Hematopoietic multipotent progenitor cell treated with erythropoietin and hydrocortisone succinate and interleukin-3 and kit ligand, for 17 days (in vitro differentiated cells): ENCODE data around the gene ACSS2.
"Not testable (repeated sequence)": the region's sequence is repeated elsewhere in the genome, so short reads cannot be mapped to it uniquely, and the experiment has no call there.

Source experiments
- DNase-seq: peaks from one replicate; pipeline ENCODE4 v3.0.0-alpha.2; 2015; ENCODE audit warnings: low spot score

The ACSS2 gene

DNA sequence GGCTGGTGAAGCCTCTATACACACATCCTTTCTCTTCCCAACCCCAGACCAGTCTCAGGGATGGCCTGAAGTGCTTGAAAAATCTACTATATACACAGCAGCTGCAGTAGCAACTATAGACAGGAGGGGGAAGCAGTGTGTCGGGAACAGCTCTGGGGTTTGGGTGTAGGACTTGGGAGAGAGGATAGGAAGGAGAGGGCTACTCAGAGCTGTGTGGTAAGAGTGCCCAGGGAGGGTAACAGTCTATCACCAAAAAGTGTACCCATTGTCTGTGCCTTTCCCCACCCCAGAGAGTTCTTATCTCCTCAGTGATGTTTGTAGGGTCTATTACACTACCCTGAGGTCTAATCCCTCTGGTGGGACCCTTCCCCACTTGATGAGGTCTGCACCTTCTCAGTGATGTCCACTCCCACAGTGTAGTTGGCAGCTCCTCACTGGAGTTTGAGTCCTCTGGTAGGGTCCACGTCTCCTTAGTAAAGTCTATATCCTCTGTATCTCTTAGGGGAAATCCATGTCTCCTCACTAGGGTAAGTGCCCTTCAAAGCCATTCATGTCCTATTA is 2.2 kb upstream of the ACSS2 start:
- DNase-seq: peak; percentile 75

DNA sequence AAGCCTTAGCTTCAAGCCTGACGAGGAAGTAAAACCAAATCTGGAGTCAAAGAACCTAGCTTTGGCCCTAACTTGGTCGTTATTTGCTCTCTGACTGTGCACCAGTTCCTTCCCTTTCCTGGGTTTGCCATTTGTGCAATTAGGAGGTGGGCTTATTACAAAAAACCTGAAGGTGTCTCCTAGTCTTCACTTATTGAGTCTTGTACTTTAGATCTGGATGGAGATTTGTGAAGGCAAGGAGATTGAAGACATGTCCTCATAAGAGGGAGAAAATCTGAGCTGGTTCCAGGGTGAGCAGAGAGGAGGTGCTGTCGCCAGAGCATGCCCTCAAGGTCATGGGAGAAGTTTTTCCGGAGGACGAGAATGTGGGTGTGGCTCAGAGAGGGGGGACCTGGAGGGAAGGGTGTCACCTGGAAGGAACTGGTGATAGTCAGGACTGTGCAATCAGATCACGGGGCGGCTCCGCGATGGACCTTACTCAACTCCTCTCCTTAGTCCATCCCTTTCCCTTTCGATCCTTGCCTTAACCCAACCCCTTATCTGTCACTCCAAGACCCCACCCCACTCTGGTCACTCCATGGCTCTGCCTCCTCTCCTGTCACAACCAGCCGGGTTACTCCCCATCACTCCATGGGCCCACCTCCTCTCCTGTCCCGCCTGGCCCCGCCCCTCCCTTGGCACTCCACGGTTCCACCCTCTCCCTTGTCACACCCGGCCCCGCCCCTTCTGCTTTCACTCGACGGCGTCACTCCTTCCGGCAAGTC is 588 bp upstream of the ACSS2 start:
- no peak for DNase-seq

- DNase-seq: no peak
Measured at GRCh38 chr20:34880215-34880850, 3.9 kb downstream of the ACSS2 start.

GRCh38 chr20:34880971-34881370 is 4.6 kb downstream of the ACSS2 start:
- DNase-seq: not testable (repeated sequence)

- no peak for DNase-seq
Measured at GRCh38 chr20:34881689-34882088, 5.3 kb downstream of the ACSS2 start.

- no peak for DNase-seq
Measured at GRCh38 chr20:34883087-34883688, 6.8 kb downstream of the ACSS2 start.

DNA sequence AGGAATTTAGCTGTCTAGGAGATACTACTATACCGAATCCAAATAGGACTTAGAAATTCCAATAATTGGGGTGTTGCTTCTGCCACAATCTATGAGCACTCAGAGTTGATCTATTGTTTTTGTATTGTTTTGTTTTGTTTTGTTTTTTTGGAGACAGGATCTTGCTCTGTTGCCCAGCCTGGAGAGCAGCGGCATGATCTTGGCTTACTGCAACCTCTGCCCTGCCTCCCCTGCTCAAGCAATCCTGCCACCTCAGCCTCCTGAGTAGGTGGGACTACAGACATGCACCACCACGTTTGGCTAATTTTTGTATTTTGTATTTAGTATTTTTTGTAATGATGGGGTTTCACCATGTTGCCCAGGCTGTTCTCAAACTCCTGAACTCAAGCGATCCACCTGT is 7.4 kb downstream of the ACSS2 start:
- DNase-seq: no peak

DNA sequence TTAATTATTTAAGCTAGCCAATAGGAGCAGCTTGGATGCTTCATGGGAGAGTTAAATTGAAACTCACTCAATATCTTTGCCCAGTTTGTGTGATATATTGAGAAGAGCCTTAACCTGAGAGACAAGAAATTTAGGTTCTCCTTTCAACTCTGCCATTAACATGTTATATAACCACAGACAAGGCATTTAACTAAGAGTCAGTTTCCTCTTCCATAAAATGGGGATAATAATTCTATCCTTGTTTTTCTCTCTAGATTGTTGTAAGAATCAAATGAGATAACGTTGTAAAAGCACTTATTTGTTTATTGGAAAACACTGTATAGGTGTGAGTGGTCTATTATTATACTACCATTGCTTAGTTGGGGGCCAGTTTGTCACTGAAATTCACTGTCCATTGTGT is 7.8 kb downstream of the ACSS2 start:
- DNase-seq: no peak

DNA sequence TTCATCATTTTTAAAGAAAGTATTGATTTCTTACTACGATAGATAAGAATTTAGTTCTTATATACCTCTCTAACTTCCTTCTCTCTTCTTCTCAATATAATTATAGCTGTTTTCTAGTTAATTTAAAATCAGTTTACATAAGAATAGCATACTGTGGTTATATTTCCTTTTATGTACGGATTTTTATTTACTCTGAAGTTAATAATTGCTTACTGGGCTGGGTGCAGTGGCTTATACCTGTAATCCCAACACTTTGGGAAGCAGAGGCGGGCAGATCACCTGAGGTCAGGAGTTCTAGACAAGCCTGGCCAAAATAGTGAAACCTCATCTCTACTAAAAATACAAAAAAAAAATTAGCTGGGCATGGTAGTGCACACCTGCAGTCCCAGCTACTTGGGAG is 9.7 kb downstream of the ACSS2 start:
- DNase-seq: no peak

GRCh38 chr20:34887023-34887422 is 10.6 kb downstream of the ACSS2 start:
- DNase-seq: no peak

GRCh38 chr20:34888468-34888867 is 12.1 kb downstream of the ACSS2 start:
- peak; percentile 23 for DNase-seq

DNA sequence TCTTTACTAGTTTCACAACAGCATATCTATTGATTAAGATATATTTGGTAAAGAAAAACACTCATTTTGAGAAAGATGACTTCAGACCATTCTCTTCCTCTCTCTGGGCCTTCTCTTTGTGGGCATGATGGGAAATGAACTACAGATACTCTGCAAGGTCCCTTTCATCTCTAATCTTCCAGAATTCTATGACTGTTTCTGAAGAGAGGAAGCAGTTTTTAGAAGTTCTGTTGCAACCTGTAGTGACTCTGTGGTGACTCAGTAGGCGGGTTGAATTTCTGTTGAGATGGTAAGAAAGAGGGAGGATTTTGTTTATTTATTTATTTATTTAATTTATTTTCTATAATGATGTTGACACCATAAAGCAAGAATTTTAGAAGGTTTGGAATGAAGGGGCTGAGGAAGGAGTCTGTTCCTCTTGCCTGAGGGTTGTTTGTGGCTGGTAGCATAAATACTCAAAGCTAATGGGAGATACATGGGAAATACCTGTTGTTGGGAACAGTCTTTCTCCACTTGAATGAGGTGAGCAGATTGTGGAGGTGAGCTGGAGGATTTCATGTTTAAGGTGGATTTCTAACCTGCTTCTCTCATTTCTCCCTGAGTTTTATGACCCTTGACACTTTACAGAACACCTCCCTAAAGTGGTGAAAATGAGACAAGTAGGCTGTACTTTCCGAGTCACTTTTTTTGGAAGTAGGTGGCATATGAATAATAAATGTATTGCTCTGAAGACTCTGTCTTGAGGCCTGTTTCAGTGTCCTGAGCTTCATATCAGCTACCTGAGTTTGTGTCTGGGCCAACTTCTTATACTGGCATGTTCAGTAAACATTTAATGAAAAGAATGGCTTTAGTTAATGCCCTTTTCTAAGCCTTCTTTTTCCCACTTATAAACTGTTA is 15.0 kb downstream of the ACSS2 start:
- DNase-seq: no peak

DNA sequence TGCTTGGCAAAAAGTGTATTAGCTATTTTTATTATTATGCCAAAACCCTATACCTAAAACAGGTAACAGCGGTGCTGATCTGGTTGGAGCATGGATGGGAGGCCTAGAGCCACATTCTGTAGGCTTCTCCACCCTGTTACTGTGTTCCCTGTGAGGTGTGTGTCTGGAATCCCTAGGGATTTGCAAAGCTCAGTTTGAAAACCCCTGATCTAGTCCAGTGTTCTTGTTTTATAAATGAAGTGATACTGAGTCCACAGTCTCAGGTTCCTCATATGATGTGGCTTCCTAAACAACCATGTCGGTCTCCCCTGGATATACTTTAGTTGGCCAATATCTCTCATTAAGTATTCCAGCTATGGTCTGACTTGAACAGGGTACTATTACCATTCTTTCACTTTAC is 16.3 kb downstream of the ACSS2 start:
- DNase-seq: no peak

- DNase-seq: no peak
Measured at GRCh38 chr20:34894723-34895122, 18.3 kb downstream of the ACSS2 start.

- no peak for DNase-seq
Measured at GRCh38 chr20:34895465-34895864, 19.1 kb downstream of the ACSS2 start.

- DNase-seq: no peak
Measured at GRCh38 chr20:34896086-34896621, 19.7 kb downstream of the ACSS2 start.

DNA sequence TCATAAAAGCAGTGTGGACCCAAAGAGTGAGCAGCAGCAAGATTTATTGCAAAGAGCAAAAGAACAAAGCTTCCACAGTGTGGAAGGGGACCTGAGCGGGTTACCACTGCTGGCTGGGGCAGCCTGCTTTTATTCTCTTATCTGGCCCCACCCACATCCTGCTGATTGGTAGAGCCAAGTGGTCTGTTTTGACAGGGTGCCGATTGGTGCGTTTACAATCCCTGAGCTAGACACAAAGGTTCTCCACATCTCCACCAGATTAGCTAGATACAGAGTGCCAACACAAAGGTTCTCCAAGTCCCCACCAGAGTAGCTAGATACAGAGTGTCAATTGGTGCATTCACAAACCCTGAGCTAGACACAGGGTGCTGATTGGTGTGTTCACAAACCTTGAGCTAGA is 21.7 kb downstream of the ACSS2 start:
- not testable (repeated sequence) for DNase-seq

GRCh38 chr20:34898731-34899130 is 22.3 kb downstream of the ACSS2 start:
- not testable (repeated sequence) for DNase-seq

DNA sequence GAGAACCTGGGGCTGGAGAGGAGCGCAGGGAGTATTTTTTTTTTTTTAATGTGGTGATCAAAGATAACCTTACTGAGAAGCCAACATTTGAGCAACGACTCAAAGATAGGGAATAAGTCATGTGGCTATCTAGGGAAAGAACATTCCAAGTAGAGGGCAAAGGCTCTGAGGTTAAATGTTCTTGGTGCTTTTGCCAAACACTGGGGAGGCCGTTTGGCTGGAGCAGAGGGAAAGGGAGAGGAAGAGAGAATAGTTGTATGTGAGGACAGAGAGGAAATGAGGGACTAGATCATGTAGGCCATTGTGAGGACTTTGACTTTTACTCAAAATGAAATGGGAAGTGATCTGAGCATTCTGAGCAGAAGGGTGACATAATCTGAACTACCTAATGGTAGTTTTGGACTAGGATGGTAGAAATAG is 27.8 kb downstream of the ACSS2 start:
- no peak for DNase-seq

DNA sequence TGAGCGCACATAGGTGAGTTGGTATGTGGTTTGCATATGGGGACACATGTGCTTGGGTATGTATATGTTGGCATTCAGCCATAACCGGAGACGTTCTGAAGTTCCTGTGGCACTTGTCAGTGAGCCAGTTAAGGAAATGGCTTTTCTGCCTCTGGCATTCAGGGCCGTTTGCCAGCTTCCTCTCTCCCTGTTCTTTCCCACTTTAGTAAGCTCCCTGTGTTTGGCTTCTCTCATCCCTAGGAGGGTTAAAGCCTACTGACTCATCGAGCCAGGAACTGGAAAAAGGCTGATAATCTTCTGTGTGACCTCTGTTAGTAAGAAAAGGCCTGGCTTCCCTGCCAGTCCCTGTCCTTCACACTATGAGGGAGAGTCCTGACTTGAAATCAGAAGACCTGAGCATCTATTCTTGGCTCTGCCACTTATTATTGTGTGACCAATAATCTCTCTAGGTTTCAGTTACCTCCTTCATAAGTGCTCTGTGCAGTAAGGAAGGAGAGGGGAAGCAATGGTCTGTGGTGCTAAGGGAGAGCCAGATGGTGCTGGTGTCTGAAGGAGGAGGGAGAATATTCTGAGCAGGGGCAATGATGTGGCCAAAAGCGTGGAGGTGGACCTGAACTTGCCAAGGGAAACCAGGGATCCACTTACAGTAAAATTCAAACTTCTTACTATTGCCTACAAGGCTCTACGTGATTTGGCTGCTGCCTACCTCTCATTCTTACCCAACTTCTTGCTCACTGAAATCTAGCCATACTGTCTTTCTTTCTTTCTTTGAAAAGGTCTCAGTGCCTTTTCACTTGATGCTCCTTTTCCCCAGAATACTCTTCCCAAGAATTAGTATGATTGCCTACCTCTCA is 31.4 kb downstream of the ACSS2 start:
- DNase-seq: no peak

- DNase-seq: no peak
Measured at GRCh38 chr20:34915131-34915530, 38.7 kb downstream of the ACSS2 start.
